Type B pancreatic cell (in vitro differentiated cells): Measurements from ENCODE around the gene LIMS2. TPM values are rescaled to one million over a fixed set of nuclear protein-coding genes. Genes with fewer than 3 reads are reported as not detected.

Source experiments
- DNase-seq: peaks from one replicate; pipeline ENCODE4 v3.0.0; 2021; ENCODE audit warnings: mixed read lengths; ENCODE audit not compliant: unreplicated experiment; ENCODE audit errors: extremely low spot score
- H3K27ac Mint-ChIP-seq: 2 replicates; pipeline ENCODE4 v1.8.0; 2021; ENCODE audit warnings: mild to moderate bottlenecking, mixed read lengths
- H3K27me3 Mint-ChIP-seq: 2 replicates; pipeline ENCODE4 v1.8.0; 2021; ENCODE audit warnings: mixed read lengths
- H3K36me3 Mint-ChIP-seq: 2 replicates; pipeline ENCODE4 v1.8.0; 2021; ENCODE audit warnings: mixed read lengths
- H3K4me1 Mint-ChIP-seq: one replicate; pipeline ENCODE4 v1.8.0; 2021; ENCODE audit warnings: mixed read lengths; ENCODE audit not compliant: unreplicated experiment
- H3K4me3 Mint-ChIP-seq: 2 replicates; pipeline ENCODE4 v1.8.0; 2021; ENCODE audit warnings: mild to moderate bottlenecking, mixed read lengths
- H3K9me3 Mint-ChIP-seq: 2 replicates; pipeline ENCODE4 v1.8.0; 2021; ENCODE audit warnings: mixed read lengths
- CTCF ChIP-seq: fragments of 200-600 bp; sonication (generic); conservative IDR thresholded peaks from 2 replicates; pipeline ENCODE4 v1.5.0; 2021; ENCODE audit warnings: antibody characterized with exemption, mild to moderate bottlenecking
- total RNA-seq: library from RNA; stranded (reverse); gene quantifications from 2 replicates; pipeline ENCODE4 v1.2.1, GENCODE V29; 2021; ENCODE audit warnings: low replicate concordance

LIMS2 gene
- total RNA-seq, 1 donor from 2014 or later: 13.1 TPM

- Mint-ChIP-seq H3K36me3 (no peaks in the 10 kb centered on the region), H3K9me3 (no peaks in the 10 kb centered on the region), H3K4me3 (no peak overlapping the region), H3K27me3 (peaks cover 66% of the 10 kb centered on the region), H3K27ac (no peak overlapping the region), H3K4me1 (peaks cover 6% of the 10 kb centered on the region)
- no peak for DNase-seq
- TF ChIP-seq CTCF: no peak
Measured at GRCh38 chr2:127676906-127677305, 1.6 kb upstream of the LIMS2 start.

GRCh38 chr2:127674241-127675209 lies 805 bp downstream of the LIMS2 start:
- Mint-ChIP-seq H3K4me1 (peaks cover 6% of the 10 kb centered on the region), H3K9me3 (no peaks in the 10 kb centered on the region)

GRCh38 chr2:127673291-127674069 lies 1.9 kb downstream of the LIMS2 start:
- no peak for DNase-seq
- Mint-ChIP-seq H3K4me3 (peak overlapping the region; percentile 90), H3K36me3 (no peaks in the 10 kb centered on the region), H3K4me1 (peaks cover 6% of the 10 kb centered on the region), H3K27ac (peak overlapping the region; percentile 55), H3K9me3 (no peaks in the 10 kb centered on the region), H3K27me3 (peaks cover 79% of the 10 kb centered on the region)
- TF ChIP-seq CTCF: no peak

More at GRCh38 chr2:127674241-127675209, 805 bp downstream of the LIMS2 start:
- DNase-seq: no peak
- H3K27ac Mint-ChIP-seq: peak overlapping the region; percentile 93
- no peaks in the 10 kb centered on the region for H3K36me3 Mint-ChIP-seq
- TF ChIP-seq CTCF: no peak
- peak overlapping the region; percentile 90 for H3K4me3 Mint-ChIP-seq
- peaks cover 79% of the 10 kb centered on the region for H3K27me3 Mint-ChIP-seq

- H3K9me3 Mint-ChIP-seq: no peaks in the 10 kb centered on the region
- peak overlapping the region; percentile 47 for H3K4me3 Mint-ChIP-seq
- no peak for DNase-seq
- H3K4me1 Mint-ChIP-seq: peaks cover 6% of the 10 kb centered on the region
- H3K27me3 Mint-ChIP-seq: peaks cover 71% of the 10 kb centered on the region
- no peak for TF ChIP-seq CTCF
- H3K27ac Mint-ChIP-seq: no peak overlapping the region
- H3K36me3 Mint-ChIP-seq: no peaks in the 10 kb centered on the region
Measured at GRCh38 chr2:127672341-127673224, 2.7 kb downstream of the LIMS2 start.
